Heart left ventricle (tissue), 16 donors: Measurements from ENCODE around the gene ZFPM1. TPM values are rescaled to one million over a fixed set of nuclear protein-coding genes. Genes with fewer than 3 reads are reported as not detected.

ENCODE experiments used
- ATAC-seq, 4 donors: fragments of 200-7000 bp; cut with Tn5 transposase; one replicate each; pipeline ENCODE4 v1.9.1; 2020 to 2022; ENCODE audit warnings: moderate library complexity in 4 of 4, mild to moderate bottlenecking in 3 of 4, moderate number of reproducible peaks in 1 of 4
- DNase-seq, 5 donors: peaks; one replicate each; pipeline ENCODE4 v3.0.0-alpha.2; 2020
- H3K27ac ChIP-seq, 12 donors: fragments of 200-600 bp; sonication (generic) in 4 of 12; one replicate each; pipeline versions ENCODE4 v1.5.0 to v1.8.0; 2016 to 2022; ENCODE audit warnings: mild to moderate bottlenecking in 2 of 12
- H3K27me3 ChIP-seq, 9 donors: fragments of 200-600 bp; sonication (generic) in 2 of 9; one replicate each; pipeline versions ENCODE4 v1.5.1 to v1.8.0; 2016 to 2022; ENCODE audit warnings: mild to moderate bottlenecking in 3 of 9
- H3K36me3 ChIP-seq, 9 donors: fragments of 200-600 bp; sonication (generic) in 2 of 9; one replicate each; pipeline versions ENCODE4 v1.5.0 to v1.8.0; 2018 to 2022; ENCODE audit warnings: mild to moderate bottlenecking in 2 of 9
- H3K4me1 ChIP-seq, 12 donors: fragments of 200-600 bp; sonication (generic) in 4 of 12; one replicate each; pipeline versions ENCODE4 v1.5.0 to v1.8.0; 2016 to 2022; ENCODE audit warnings: mild to moderate bottlenecking in 3 of 12
- H3K4me3 ChIP-seq, 12 donors: fragments of 200-600 bp; sonication (generic) in 4 of 12; one replicate each; pipeline versions ENCODE4 v1.5.0 to v1.8.0; 2017 to 2022; ENCODE audit warnings: mild to moderate bottlenecking in 9 of 12, moderate library complexity in 4 of 12
- H3K9me3 ChIP-seq, 12 donors: fragments of 200-600 bp; sonication (generic) in 4 of 12; one replicate each; pipeline versions ENCODE4 v1.5.0 to v1.8.0; 2016 to 2022; ENCODE audit warnings: mild to moderate bottlenecking in 1 of 12
- CTCF ChIP-seq, 12 donors: fragments of 200-600 bp; sonication (generic) in 4 of 12; IDR thresholded peaks; one replicate each; pipeline versions ENCODE4 v1.5.0 to v1.8.0; 2018 to 2022; ENCODE audit warnings: antibody characterized with exemption in 12 of 12, mild to moderate bottlenecking in 5 of 12
- POLR2A ChIP-seq, 2 donors: fragments of 450-650 bp; IDR thresholded peaks; one replicate each; pipeline ENCODE4 v1.6.1; 2017; ENCODE audit warnings: antibody characterized with exemption in 2 of 2, mild to moderate bottlenecking in 2 of 2, moderate library complexity in 2 of 2
- WGBS, 4 donors: extraction: QIAGEN DNeasy Blood & Tissue Kit in 2 of 4; methylation state at CpG; one replicate each; pipeline versions ENCODE4 v1.1.5 to v1.1.7; 2013 to 2018; 5-methylcytosine and 5-hydroxymethylcytosine counted together
- intact Hi-C, 10 donors: fragments of 100-400 bp; cut with DNase I; formaldehyde crosslinking; loops; one replicate each; pipeline versions ENCODE4 v1.11.1 to v1.14.2; 2022
- polyA plus RNA-seq, 2 donors: library from polyadenylated mRNA; stranded (reverse); fragments of 200-250 nt; gene quantifications; one replicate each; pipeline ENCODE4 v1.2.3, GENCODE V29; 2013
- total RNA-seq, 9 donors: library from RNA; depleted of rRNA in 2 of 9; stranded (reverse); fragments of >200 nt in 2 of 9; fragmentation: NEBNext Ultra II Directional in 3 of 9; extraction: Animal tissue kit (Norgen Biotek cat#: 25700) in 3 of 9; gene quantifications; one replicate each; pipeline versions ENCODE4 v1.1.0 to v1.2.4, GENCODE V29; 2016 to 2023
- donor health status: ischemic (EF 13 %, LVEDD 7.1; RV severe dilation, severe dysfunction).
- donor health status: healthy with polysubstance abuse.
- donor health status: DM: no; HTN: yes; CAD: no.
- donor health status: DM: no; HTN: no; CAD: no.
- donor health status: ischemic (EF 25% LVEDD 6.9; RV normal size, moderate dysfunction).
- donor health status: ischemic (EF 25% LVEDD 5.7; RV mildly dilated, moderate dysfunction).
- donor health status: healthy.
- donor health status: DM: yes; HTN: yes; CAD: no.
- donor health status: ischemic (EF 35%, LVEDD 5.7; RV mildly dilated, moderate dysfunction).
- donor health status: nonischemic (EF 11% LVEDD 7.7; RV severe dilation, severe dysfunction).
- donor health status: DM: yes; HTN: yes; CAD: no.
- donor health status: PGD.
- donor health status: ischemic (EF 29% LVEDD 5.4; RV normal size, mild dysfunction).
- donor health status: nonischemic (EF 23%, LVEDD 6.1; RV moderate dilation, normal function).

Gene ZFPM1
- total and polyA plus RNA-seq, 11 donors: 1.3 to 6.3 (median 4.1) TPM

- 82 to 89% (median 86%) methylated on average over 16 of the region's 16 CpGs for WGBS, 4 donors
- DNase-seq (no peak), ATAC-seq (no peak)
Measured at GRCh38 chr16:88412766-88413165, 40.3 kb upstream of the ZFPM1 start.

GRCh38 chr16:88413231-88413630 lies 39.8 kb upstream of the ZFPM1 start:
- no peak for DNase-seq
- no peak overlapping the region for H3K27ac ChIP-seq
- peaks cover 0 to 6% (median 0%) of the 10 kb centered on the region in 9 donors for H3K27me3 ChIP-seq
- ATAC-seq: no peak
- no peak for TF ChIP-seq POLR2A (IDR thresholded peaks at IDR 0.05)
- intact Hi-C loops: no loop called here
- H3K4me3 ChIP-seq: no peak overlapping the region
- H3K9me3 ChIP-seq: no peaks in the 10 kb centered on the region
- 87 to 90% (median 87%) methylated on average over 10 to 12 of the region's 12 CpGs for WGBS, 4 donors
- H3K36me3 ChIP-seq: no peaks in the 10 kb centered on the region
- peaks cover 0 to 4% (median 0%) of the 10 kb centered on the region in 12 donors for H3K4me1 ChIP-seq

More at GRCh38 chr16:88412766-88413165, 40.3 kb upstream of the ZFPM1 start:
- H3K27ac ChIP-seq: no peak overlapping the region
- H3K4me1 ChIP-seq: peaks cover 0 to 9% (median 0%) of the 10 kb centered on the region in 12 donors
- H3K9me3 ChIP-seq: no peaks in the 10 kb centered on the region
- no peak overlapping the region for H3K4me3 ChIP-seq
- TF ChIP-seq POLR2A (IDR thresholded peaks at IDR 0.05): no peak
- no peak for TF ChIP-seq CTCF (IDR thresholded peaks at IDR 0.05)
- H3K27me3 ChIP-seq: peaks cover 0 to 1% (median 0%) of the 10 kb centered on the region in 9 donors
- H3K36me3 ChIP-seq: no peaks in the 10 kb centered on the region
- intact Hi-C loops: no loop called here

GRCh38 chr16:88413631-88414030 lies 39.4 kb upstream of the ZFPM1 start:
- H3K36me3 ChIP-seq: no peaks in the 10 kb centered on the region
- H3K27ac ChIP-seq: no peak overlapping the region
- H3K4me1 ChIP-seq: peaks cover 0 to under 1% (median 0%) of the 10 kb centered on the region in 12 donors
- 92 to 97% (median 95%) methylated on average over 5 to 12 of the region's 12 CpGs for WGBS, 4 donors
- peaks cover 0 to 7% (median 0%) of the 10 kb centered on the region in 9 donors for H3K27me3 ChIP-seq
- no peak for TF ChIP-seq POLR2A (IDR thresholded peaks at IDR 0.05)
- TF ChIP-seq CTCF (IDR thresholded peaks at IDR 0.05): no peak
- no peaks in the 10 kb centered on the region for H3K9me3 ChIP-seq
- no peak for DNase-seq
- ATAC-seq: peak in 1 of 4 donors; percentile 14
- H3K4me3 ChIP-seq: no peak overlapping the region
- intact Hi-C loops: no loop called here

- H3K27ac ChIP-seq: no peak overlapping the region
- no peak overlapping the region for H3K4me3 ChIP-seq
- H3K9me3 ChIP-seq: no peaks in the 10 kb centered on the region
- H3K4me1 ChIP-seq: no peaks in the 10 kb centered on the region
- no peaks in the 10 kb centered on the region for H3K36me3 ChIP-seq
- intact Hi-C loops: no loop called here
- H3K27me3 ChIP-seq: peaks cover 0 to 7% (median 0%) of the 10 kb centered on the region in 9 donors
- ATAC-seq: no peak
- WGBS, 4 donors: 86 to 91% (median 89%) methylated on average over 7 to 34 of the region's 34 CpGs
- no peak for TF ChIP-seq CTCF (IDR thresholded peaks at IDR 0.05)
- TF ChIP-seq POLR2A (IDR thresholded peaks at IDR 0.05): no peak
- no peak for DNase-seq
Measured at GRCh38 chr16:88414521-88415380, 38.3 kb upstream of the ZFPM1 start.
